Ureter (tissue), 1 donor: Measurements from ENCODE around the gene SLC39A9. TPM values are rescaled to one million over a fixed set of nuclear protein-coding genes. Genes with fewer than 3 reads are reported as not detected.
"Not testable (repeated sequence)": the region's sequence is repeated elsewhere in the genome, so short reads cannot be mapped to it uniquely, and the experiment has no call there.

Source experiments
- DNase-seq: peaks from one replicate; pipeline ENCODE4 v3.0.0-alpha.2; 2020; ENCODE audit warnings: low spot score
- total RNA-seq: library from RNA; stranded (reverse); gene quantifications from one replicate; pipeline ENCODE4 v1.2.4, GENCODE V29; 2023
- donor health status: DM: yes; HTN: yes; CAD: no.

The SLC39A9 gene
- total RNA-seq, 1 donor from 2014 or later = 66.4 TPM

DNA sequence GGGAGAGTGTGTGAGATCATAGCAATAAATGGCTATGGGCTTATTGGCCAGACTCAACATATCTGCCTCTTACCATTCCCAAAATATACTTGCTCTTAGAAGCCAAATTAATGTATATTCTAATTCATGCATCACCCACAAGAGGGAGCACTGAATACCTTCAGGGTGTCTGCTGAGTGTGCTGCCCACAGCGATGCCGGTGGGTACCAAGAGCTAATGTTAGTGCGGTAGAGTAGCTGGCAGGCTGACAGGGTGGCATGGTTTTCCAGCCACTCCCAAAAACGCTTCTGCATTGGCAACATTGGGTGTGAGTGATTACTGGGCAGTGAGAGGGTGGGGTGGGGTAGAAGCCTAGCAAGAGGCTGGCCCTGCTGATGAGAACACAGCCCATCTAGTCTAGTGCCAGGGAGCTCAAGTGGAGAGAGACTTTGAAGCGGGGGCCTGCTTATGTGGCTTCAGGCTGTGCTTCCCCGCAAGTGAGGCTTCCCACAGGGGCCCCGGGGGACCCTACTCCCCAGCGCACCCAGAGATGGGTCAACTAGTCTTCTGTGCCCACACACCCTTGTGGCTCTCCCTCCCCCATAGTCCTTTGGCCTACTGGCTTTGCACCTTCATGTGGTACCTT lies 76.8 kb downstream of the SLC39A9 start:
- DNase-seq = no peak

DNA sequence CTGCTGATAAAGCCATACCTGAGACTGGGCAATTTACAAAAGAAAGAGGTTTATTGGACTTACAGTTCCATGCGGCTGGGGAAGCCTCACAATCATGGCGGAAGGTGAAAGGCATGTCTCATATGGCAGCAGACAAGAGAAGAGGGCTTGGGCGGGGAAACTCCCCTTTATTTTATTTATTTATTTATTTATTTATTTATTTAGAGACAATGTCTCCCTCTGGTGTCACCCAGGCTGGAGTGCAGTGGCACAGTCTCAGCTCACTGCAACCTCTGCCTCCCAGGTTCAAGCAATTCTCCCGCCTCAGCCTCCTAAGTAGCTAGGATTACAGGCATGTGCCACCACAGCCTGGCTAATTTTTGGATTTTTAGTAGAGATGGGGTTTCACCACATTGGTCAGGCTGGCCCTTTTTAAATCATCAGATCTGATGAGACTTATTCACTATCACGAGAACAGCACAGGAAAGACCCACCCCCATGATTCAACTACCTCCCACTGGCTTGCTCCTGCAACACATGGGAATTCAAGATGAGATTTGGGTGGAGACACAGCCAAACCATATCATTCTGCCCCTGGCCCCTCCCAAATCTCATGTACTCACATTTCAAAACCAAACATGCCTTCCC lies 78.4 kb downstream of the SLC39A9 start:
- not testable (repeated sequence) for DNase-seq

DNA sequence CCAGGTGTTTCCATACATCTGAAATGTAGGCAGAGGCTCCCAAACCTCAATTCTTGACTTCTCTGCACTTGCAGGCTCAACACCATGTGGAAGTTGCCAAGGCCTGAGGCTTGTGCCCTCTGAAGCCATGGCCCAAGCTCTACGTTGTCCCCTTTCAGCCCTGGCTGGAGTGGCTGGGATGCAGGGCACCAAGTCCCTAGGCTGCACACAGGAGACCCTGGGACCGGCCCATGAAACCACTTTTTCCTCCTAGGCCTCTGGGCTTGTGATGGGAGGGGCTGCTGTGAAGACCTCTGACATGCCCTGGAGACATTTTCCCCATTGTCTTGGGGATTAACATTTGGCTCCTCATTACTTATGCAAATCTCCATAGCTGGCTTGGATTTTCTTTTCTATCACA lies 79.6 kb downstream of the SLC39A9 start:
- not testable (repeated sequence) for DNase-seq

DNA sequence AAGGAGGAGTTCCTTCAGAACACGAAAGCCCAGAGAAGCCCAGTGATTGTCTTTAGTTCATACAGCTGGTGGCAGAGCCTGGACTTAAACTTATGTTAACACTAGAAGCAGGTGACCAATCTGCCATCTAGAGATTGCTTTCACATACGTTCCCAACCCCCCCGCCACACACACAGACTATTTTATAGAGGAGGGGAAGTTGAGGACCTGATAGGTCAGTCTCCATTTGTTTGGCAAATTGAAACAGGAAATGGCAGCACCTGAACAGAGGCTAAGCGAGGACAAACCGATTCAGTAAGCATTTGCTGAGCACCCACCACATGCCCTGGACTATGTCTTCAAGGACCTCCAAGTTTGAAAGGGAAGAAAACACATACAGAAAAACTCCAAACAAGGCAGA lies 81.2 kb downstream of the SLC39A9 start:
- DNase-seq = no peak

DNA sequence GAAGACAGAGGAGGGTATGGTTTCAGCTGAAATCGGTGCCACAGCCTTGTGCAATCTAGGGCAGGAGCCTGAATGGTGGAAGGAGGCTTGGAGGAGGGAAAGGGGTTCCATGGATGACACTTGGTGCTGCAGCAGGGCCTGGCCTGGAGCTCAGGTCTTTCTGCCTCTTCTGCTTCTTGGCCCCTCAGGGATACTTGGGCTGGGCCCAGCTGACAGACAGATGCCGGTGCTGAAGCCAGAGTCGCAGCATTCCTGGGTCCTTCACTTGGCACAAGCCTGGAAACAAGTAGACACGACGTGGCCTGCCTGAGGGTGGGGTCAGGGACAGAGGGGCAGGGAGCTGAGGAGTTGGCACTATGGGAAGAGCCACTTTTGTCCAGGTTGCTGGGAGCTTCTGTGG lies 81.6 kb downstream of the SLC39A9 start:
- DNase-seq = no peak

DNA sequence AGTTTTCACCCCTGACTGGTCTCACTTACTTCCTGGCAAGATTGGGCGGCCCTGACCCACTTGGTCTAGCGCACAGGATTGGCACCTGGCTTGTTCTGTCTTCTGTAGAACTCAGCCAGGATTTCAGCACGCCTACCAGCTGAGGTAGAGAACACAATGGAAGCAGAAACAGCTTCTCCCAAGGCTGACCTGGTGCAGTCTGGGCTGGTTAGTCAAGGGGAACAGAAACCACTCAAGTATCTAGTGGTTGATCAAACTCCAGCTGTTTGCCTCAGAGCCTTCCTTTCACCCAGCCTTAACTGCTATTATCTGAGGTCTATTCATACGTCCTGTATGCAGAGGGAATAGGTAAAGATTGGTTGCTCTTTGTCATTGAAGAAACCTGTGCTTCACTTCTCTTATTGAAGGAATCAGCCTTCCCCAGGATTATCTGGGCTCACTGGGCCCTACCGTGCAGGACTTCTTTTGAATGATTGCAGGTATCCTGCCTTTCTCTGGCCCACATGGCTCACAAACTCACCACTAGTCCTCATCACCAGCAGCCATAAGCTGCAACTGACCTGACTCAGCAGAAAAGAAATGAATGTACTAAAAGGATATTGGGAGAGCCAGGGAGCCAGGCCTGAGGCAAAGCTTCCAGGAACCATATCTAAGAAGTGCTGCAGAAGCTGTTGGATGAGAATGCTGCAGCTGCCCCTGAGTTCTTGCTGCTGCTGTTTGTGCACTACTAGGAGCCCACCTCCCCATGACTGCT lies 83.5 kb downstream of the SLC39A9 start:
- no peak for DNase-seq

DNA sequence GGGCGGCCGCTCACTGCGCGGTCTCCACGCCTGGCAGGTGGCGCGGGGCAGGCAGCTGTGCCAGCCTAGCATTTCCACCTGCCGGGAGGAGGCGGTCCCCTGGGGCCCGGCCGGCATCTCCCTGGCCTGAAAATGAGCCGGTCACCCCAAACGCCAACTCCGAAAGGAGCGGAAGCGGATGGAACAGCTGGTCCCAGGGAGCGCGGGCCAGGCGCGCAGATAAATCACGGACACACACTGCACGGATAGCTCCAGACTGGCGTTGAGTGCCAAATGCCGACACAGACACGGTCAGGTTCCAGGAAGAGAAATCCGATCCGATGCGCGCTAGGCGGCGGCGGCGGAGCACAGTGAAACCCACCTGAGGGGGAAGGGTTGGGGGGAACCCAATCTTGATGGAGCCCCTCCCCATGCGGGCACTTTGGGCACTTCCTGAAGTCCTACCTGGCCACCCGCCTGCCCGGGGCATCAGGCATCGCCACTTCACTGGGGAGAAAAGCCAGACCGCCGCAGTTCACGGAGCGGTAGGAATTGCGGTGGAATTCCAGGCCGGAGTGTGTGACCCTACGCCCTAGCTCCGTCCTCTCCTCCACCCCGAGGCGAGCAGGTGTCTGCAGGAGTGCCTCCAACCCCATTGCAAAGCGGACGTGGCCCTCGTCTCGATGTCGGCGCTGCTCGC lies 85.4 kb downstream of the SLC39A9 start:
- DNase-seq = no peak

DNA sequence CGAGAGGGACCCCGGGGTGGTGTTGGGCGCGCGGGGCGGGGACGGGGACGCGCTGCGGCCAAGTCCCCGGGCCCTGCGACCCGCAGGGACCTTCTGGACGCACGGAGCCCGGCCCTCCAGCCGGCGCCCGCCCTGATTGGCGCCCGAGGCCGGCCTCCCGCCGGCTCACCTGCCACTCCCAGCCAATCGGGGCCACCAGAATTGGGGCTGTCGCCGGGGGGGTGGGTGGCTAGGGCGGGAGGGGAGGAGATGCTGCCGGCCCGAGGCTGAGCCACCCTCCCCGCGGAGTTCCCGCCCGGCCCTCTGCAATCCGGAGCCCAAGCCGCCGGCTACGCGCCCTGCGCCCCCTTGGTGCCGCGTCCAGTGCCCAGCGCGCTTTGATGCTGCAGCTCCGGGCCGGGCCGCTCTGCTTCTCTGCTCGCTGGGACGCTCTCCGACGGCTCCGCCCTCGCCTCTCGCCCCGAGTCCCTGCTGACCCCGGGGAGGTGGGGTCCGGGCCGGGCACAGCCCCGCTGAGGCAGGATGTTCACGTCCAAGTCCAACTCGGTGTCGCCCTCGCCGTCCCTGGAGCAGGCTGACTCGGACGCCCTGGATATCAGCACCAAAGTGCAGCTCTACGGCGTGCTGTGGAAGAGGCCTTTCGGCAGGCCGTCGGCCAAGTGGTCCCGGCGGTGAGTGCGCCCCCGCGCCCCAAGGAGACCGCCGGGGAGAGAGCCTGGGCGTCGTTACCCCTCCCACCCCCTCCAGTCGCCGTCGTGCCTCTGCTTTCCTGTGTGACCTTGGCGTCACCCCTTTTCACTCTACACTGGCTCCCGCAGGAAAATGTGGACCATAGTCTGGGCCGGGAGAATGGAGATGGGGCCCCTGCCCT lies 86.2 kb downstream of the SLC39A9 start, which contains the start of gene PLEKHD1:
TSS of gene PLEKHD1 (plus strand) at position 285 of the 871 bp plus-strand sequence. CDS start at position 523, 238 bp downstream.
- no peak for DNase-seq

DNA sequence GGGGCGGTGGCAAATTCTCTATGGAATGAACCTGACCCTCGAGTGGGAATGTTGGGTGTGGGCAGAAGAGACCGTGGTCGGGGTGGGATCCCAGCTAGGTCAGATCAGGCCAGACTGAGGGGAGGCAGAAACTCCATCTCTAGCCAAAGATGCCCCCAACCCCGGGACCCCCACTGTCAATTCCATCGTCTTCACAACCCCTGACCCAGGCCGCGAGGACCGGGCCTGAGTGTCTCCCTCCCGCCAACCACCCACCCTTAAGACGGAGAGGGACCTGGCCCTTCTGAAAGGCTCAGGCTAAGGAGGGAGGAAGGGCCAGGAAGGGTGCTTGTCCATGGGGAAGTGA lies 86.8 kb downstream of the SLC39A9 start:
- no peak for DNase-seq

DNA sequence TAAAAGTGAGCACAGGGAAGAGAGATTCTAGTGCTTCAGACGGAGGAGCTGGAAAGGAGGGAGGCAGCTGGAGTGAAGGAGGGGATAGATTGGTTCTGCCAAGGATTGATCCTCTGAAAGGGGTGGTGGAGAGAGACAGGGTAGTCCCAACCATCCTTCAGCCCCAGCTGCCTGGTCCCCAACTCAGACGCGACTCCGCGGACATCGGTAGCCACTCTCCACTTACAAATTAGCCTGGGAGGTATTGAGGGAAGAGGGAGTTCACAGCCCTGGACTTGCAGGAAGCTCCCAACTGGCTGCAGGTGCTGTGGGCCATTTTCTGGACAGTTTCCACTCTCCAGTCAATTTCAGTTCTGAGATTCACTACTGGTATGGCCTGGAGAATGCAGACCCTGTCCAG lies 87.2 kb downstream of the SLC39A9 start:
- no peak for DNase-seq

DNA sequence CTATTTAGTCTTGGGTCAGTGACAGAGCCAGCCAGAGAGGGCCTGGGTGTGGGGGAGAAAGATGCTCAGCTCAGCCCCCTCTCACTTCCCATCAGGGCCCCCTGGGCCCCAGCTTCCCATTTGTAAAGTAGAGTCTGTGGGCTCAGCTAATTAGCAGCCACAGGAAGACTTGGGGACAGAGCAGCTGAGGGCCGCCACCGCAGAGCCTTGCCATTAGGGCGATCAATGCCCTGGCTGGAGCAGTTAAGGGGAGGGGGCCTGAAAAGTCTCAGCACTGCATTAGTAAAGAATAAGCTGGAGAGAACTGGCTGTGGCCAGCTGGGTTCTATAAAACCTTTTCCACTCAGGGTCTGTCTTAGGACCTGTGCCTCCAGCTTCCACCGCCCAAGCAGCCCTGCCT lies 88.7 kb downstream of the SLC39A9 start:
- DNase-seq = no peak

DNA sequence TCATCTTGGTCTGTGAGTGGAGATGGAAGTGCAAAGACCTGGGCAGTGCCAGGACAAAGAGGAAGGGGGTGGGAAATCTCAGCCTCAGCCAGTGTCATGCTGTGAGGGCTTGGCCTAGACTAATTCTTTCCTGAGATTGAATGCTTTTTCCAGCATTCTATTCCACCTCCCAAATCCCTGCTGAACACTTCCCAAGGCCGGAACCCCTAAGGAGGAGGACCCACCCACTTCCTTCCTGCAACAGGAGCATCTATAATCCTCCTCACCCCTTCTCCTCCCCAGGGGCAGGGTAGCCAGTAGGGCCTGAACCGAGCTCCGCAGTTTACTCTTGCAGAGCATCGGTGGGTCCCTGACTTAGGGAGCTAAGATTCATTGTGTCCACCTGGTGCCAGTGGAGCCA lies 89.3 kb downstream of the SLC39A9 start:
- no peak for DNase-seq

DNA sequence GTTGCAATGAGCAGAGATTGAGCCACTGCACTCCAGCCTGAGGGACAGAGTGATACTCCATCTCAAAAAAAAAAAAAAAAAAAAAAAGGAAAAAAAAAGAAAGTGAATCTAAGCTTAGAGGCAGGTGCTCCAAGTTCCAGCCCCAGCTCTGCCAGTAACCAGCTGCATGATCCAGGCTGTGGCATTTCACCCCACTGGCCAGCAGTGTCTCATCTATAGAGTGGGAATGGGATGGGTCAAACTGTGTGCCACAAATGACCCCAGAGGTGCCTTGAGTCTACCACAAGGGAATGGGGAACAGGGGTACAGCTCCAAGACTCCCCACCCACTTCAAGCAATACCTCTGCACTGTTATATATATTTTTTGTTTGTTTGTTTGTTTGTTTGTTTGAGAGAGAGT lies 91.0 kb downstream of the SLC39A9 start:
- no peak for DNase-seq

DNA sequence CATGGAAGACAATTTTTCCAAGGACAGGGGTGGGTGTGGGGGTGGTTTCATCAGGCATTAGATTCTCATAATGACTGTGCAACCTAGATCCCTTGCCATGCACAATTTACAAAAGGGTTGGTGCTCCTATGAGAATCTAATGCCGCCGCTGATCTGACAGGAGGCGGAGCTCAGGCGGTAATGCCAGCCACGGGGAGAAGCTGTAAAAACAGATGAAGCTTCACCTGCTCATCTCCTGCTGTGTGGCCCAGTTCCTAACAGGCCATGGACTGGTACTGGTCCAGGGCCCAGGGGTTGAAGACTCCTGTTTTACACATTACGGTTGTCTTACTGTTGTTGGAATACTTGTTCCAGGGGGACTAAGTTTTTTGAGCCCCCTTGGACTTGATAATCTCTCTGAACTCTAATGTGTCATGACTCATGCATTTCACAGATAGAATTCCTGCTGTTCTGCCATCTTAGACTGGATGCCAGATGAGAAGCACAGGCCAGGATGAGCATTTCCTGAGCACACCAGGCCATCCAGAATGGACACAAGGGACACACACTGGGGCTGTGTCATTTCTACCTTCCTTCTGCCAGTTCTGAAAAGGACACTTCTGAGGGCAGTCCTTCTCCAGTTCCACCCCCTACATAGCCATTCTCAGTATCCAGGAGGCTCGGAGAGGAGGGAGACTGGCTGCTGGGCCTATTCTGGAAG lies 91.9 kb downstream of the SLC39A9 start:
- no peak for DNase-seq

DNA sequence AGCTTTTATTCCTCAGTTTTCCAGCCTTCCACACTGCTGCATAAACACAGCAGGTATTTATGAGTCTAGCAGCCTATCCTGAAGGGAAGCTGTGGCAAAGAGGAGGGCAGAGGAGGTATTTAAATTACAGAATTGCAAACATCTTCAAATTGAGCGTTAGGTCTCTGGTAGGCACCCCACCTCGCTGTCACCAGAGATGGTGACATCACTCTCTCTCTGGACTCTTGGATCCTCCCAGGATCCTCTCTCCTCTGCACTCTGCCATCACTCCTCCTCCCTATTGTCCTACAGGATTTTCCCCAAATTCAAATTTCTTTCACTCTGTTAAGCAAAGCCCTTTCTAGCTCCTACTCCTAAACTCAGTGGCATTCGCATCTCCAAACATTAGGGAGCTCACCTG lies 92.7 kb downstream of the SLC39A9 start:
- DNase-seq = no peak

DNA sequence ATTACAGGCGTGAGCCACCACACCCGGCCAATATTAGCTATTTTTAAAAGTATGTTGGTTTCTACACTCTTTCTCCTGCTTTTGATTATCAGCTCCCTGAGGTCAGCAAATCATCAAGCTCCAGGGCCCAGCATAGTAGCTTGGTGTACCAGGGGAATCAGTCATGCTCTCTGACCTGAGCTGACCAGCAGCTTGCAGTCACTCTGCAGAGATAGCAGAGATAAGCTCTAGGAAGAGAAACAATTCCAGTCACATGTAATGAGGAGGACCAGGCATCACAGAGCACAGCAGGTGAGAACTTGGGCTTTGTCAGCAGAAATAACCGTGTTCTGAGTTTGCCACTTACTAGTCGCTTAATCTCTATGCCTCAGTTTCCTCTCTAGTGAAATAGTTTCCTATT lies 94.5 kb downstream of the SLC39A9 start:
- no peak for DNase-seq

DNA sequence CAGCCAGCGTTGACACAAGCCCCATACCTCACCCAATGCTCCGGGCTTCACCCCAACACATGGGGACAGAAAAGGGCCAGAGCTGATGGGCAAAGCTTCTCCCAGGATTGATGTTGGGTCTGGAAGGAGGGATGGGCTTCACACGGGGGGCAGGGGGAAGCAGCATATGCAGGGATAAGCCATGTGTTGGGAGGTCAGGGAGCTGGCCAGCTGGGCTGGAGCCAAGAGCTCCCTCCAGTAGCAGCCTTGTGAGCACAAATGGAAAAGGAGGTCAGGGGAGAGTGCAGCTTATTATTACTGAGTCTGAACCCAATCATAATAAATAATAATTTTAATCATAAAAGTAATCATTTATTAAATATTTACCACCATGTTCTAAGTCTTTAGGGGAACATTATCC lies 95.3 kb downstream of the SLC39A9 start:
- DNase-seq = no peak

DNA sequence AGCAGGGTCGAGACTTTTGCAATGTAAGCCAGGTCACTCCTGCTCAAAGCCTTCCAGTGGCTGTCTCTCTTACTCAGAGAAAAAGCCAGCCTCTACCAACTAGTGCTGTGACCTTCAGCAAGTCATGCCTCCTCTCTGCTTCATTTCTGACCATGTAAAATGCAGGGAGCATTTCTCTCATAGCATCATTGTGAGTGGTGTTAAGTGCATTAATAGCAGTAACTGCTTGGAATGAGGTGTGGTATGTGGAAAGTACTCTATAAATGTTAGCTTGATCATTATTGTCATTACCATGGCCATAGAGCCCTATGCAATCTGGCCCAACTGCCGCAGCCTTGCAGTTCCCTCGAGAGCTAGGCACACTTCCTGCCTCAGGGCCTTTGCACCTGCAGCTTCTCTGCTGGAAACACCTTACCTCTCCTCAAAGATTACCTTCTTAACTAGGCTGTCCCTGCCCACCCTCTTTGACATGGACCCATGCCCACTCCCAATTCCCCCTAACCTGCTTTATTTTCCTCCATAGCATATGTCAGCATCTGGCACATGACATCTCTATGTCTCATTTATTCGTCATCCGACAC lies 96.9 kb downstream of the SLC39A9 start:
- no peak for DNase-seq

DNA sequence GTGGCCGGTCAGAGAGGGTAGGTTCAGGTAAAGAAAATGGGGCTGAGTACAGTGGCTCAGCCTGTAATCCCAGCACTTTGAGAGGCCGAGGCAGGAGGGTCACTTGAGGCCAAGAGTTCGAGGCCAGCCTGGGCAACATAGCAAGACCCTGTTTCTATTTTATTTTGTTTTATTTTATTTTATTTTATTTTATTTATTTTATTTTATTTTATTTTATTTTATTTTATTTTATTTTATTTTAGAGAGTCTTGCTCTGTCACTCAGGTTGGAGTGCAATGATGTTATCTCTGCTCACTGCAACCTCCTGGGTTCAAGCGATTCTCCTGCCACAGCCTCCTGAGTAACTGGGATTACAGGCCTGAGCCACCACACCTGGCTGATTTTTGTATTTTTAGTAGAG lies 99.4 kb downstream of the SLC39A9 start:
- DNase-seq = not testable (repeated sequence)

DNA sequence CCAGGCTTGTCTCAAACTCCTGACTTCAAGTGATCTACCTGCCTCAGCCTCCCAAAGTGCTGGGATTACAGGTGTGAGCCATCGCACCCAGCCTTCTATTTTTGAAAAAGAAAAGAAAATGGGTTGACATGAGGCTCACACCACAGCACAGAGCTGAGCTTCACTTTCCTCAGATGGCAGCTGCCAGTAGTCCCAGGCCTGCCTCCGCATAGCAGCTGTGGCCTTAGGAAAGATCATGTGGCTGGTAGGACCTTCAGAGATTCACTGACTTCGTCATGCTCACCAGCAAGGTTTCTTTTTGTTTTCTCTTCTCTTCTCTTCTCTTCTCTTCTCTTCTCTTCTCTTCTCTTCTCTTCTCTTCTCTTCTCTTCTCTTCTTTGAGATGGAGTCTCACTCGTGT lies 99.8 kb downstream of the SLC39A9 start:
- DNase-seq = not testable (repeated sequence)

DNA sequence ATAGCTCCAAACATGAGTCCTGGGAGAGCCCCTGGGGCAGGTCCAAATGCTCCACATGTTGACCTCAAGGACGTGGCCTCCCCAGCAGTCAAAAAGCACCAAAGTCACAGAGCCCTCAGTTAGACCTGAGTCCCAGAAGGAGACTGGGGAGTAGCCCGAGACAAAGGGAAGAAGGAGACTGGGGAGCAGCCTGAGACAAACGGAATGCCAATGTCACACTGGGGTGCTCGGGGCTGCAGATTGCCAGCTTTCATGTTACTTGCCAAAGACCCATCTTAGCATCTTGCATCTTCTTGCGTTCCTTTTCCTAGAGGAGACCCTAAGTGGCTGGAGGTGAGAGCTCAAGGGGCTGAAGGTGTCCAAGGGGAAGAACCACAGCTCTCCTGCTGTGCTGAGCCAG lies 100.9 kb downstream of the SLC39A9 start:
- no peak for DNase-seq
